HEK293 (cell line): ENCODE data around the gene GJA9.
A peak's percentile ranks its signal among the peaks of the same experiment; 100 is the strongest.

ENCODE experiments used
- AEBP2 ChIP-seq: fragments of 450-650 bp; formaldehyde crosslinking; IDR thresholded peaks from 2 replicates; pipeline ENCODE4 v1.5.1; 2016; ENCODE audit warnings: missing biosample characterization, missing genetic modification characterization, borderline replicate concordance
- ATF2 ChIP-seq: fragments of 450-650 bp; formaldehyde crosslinking; IDR thresholded peaks from 2 replicates; pipeline ENCODE4 v1.5.1; 2016; ENCODE audit warnings: missing biosample characterization, missing genetic modification characterization, low read depth
- BCL11A ChIP-seq: fragments of 450-650 bp; formaldehyde crosslinking; IDR thresholded peaks from 2 replicates; pipeline ENCODE4 v1.5.1; 2016; ENCODE audit warnings: low read depth, missing biosample characterization, missing genetic modification characterization
- FEZF1 ChIP-seq: fragments of 450-650 bp; formaldehyde crosslinking; IDR thresholded peaks from 2 replicates; pipeline ENCODE4 v1.5.1; 2016; ENCODE audit warnings: missing biosample characterization, missing genetic modification characterization
- GFI1B ChIP-seq: fragments of 450-650 bp; formaldehyde crosslinking; IDR thresholded peaks from 2 replicates; pipeline ENCODE4 v1.5.1; 2016; ENCODE audit warnings: missing biosample characterization, missing genetic modification characterization
- KLF9 ChIP-seq: fragments of 450-650 bp; formaldehyde crosslinking; IDR thresholded peaks from 2 replicates; pipeline ENCODE4 v1.5.1; 2016; ENCODE audit warnings: missing biosample characterization, missing genetic modification characterization, low read depth
- MZF1 ChIP-seq: fragments of 450-650 bp; formaldehyde crosslinking; IDR thresholded peaks from 2 replicates; pipeline ENCODE4 v1.5.1; 2017; ENCODE audit warnings: missing biosample characterization, missing genetic modification characterization, borderline replicate concordance
- PBX3 ChIP-seq: sonication (generic); formaldehyde crosslinking; IDR thresholded peaks from 2 replicates; pipeline ENCODE4 v1.8.1; 2022; ENCODE audit warnings: mild to moderate bottlenecking, moderate library complexity, missing genetic modification reagents
- SCRT2 ChIP-seq: fragments of 450-650 bp; formaldehyde crosslinking; IDR thresholded peaks from 2 replicates; pipeline ENCODE4 v1.5.1; 2016; ENCODE audit warnings: missing biosample characterization, missing genetic modification characterization
- TRIM28 ChIP-seq: IDR thresholded peaks from 2 replicates; pipeline ENCODE4 v1.6.1; 2011; ENCODE audit warnings: low read length, control low read depth, borderline replicate concordance
- ZBTB10 ChIP-seq: fragments of 450-650 bp; formaldehyde crosslinking; IDR thresholded peaks from 2 replicates; pipeline ENCODE4 v1.5.1; 2016; ENCODE audit warnings: missing biosample characterization, missing genetic modification characterization
- ZBTB44 ChIP-seq: fragments of 450-650 bp; IDR thresholded peaks from 2 replicates; pipeline ENCODE4 v1.5.1; 2018; ENCODE audit warnings: missing biosample characterization, mild to moderate bottlenecking, missing genetic modification characterization
- ZBTB8A ChIP-seq: fragments of 450-650 bp; formaldehyde crosslinking; IDR thresholded peaks from 2 replicates; pipeline ENCODE4 v1.5.1; 2016; ENCODE audit warnings: missing biosample characterization, missing genetic modification characterization
- ZFP41 ChIP-seq: fragments of 450-650 bp; formaldehyde crosslinking; IDR thresholded peaks from 2 replicates; pipeline ENCODE4 v1.5.1; 2016; ENCODE audit warnings: missing biosample characterization, missing genetic modification characterization, borderline replicate concordance
- ZNF138 ChIP-seq: fragments of 450-650 bp; formaldehyde crosslinking; IDR thresholded peaks from 2 replicates; pipeline ENCODE4 v1.5.1; 2016; ENCODE audit warnings: missing biosample characterization, missing genetic modification characterization, borderline replicate concordance
- ZNF280C ChIP-seq: fragments of 450-650 bp; formaldehyde crosslinking; IDR thresholded peaks from 2 replicates; pipeline ENCODE4 v1.5.1; 2016; ENCODE audit warnings: missing biosample characterization, missing genetic modification characterization
- ZNF302 ChIP-seq: fragments of 450-650 bp; formaldehyde crosslinking; IDR thresholded peaks from 2 replicates; pipeline ENCODE4 v1.5.1; 2016; ENCODE audit warnings: missing biosample characterization, missing genetic modification characterization, low read depth
- ZNF324 ChIP-seq: fragments of 450-650 bp; formaldehyde crosslinking; IDR thresholded peaks from 2 replicates; pipeline ENCODE4 v1.5.1; 2016; ENCODE audit warnings: missing biosample characterization, missing genetic modification characterization
- ZNF362 ChIP-seq: fragments of 450-650 bp; formaldehyde crosslinking; IDR thresholded peaks from 2 replicates; pipeline ENCODE4 v1.5.1; 2016; ENCODE audit warnings: missing biosample characterization, missing genetic modification characterization
- ZNF394 ChIP-seq: fragments of 450-650 bp; formaldehyde crosslinking; IDR thresholded peaks from 2 replicates; pipeline ENCODE4 v1.5.1; 2016; ENCODE audit warnings: missing biosample characterization, missing genetic modification characterization, mild to moderate bottlenecking, moderate library complexity, borderline replicate concordance
- ZNF544 ChIP-seq: fragments of 450-650 bp; formaldehyde crosslinking; IDR thresholded peaks from 2 replicates; pipeline ENCODE4 v1.5.0; 2017; ENCODE audit warnings: missing biosample characterization, missing genetic modification characterization
- ZNF639 ChIP-seq: fragments of 450-650 bp; formaldehyde crosslinking; IDR thresholded peaks from 2 replicates; pipeline ENCODE4 v1.5.1; 2016; ENCODE audit warnings: missing biosample characterization, missing genetic modification characterization
- ZNF645 ChIP-seq: fragments of 450-650 bp; formaldehyde crosslinking; IDR thresholded peaks from 2 replicates; pipeline ENCODE4; 2016; ENCODE audit warnings: missing biosample characterization, missing genetic modification characterization
- ZNF658 ChIP-seq: fragments of 450-650 bp; formaldehyde crosslinking; IDR thresholded peaks from 2 replicates; pipeline ENCODE4; 2016; ENCODE audit warnings: missing biosample characterization, missing genetic modification characterization
- ZNF670 ChIP-seq: fragments of 450-650 bp; formaldehyde crosslinking; IDR thresholded peaks from 2 replicates; pipeline ENCODE4 v1.5.1; 2016; ENCODE audit warnings: missing biosample characterization, missing genetic modification characterization, low read depth
- ZNF792 ChIP-seq: fragments of 450-650 bp; formaldehyde crosslinking; IDR thresholded peaks from 2 replicates; pipeline ENCODE4 v1.5.1; 2016; ENCODE audit warnings: missing biosample characterization, missing genetic modification characterization

GJA9 gene

GRCh38 chr1:38826262-38826661, 55.1 kb downstream of the GJA9 start (continued):
- TF ChIP-seq ZNF280C (tag by site-specific recombination) (no peak), BCL11A (tag by site-specific recombination) (no peak), SCRT2 (tag by site-specific recombination) (no peak), ZBTB8A (no peak), PBX3 (CRISPR knock-in tag) (no peak), AEBP2 (tag by site-specific recombination) (no peak), ZNF302 (tag by site-specific recombination) (no peak), ZNF792 (tag by site-specific recombination) (no peak), ZNF394 (tag by site-specific recombination) (no peak), TRIM28 (no peak; the same call in 1 of the 2 replicates), KLF9 (tag by site-specific recombination) (no peak), ZNF658 (tag by site-specific recombination) (no peak), FEZF1 (tag by site-specific recombination) (no peak), ATF2 (tag by site-specific recombination) (peak; percentile 54; the same call in 1 of the 2 replicates), ZNF324 (tag by site-specific recombination) (no peak), MZF1 (tag by site-specific recombination) (no peak), ZNF362 (no peak), ZNF645 (no peak), GFI1B (no peak), ZFP41 (tag by site-specific recombination) (no peak), ZNF138 (tag by site-specific recombination) (no peak), ZNF544 (tag by site-specific recombination) (no peak), ZBTB10 (tag by site-specific recombination) (no peak), ZBTB44 (tag by site-specific recombination) (0 out of 2 replicates have a peak, but pooled peaks have one; percentile 13), ZNF670 (no peak), ZNF639 (tag by site-specific recombination) (no peak)
